DMS153 (cell line): ENCODE data around the gene MTUS2.

Source experiments
- DNase-seq: peaks from one replicate; lab custom pipeline; 2025; lab: John Stamatoyannopoulos, UW

MTUS2 gene

GRCh38 chr13:28859069-28859468 lies 38.9 kb downstream of the MTUS2 start:
- DNase-seq, result no peak

- DNase-seq, result no peak
Measured at GRCh38 chr13:28859717-28860116, 39.6 kb downstream of the MTUS2 start.

- DNase-seq, result no peak
Measured at GRCh38 chr13:28864544-28864943, 44.4 kb downstream of the MTUS2 start.

- no peak for DNase-seq
Measured at GRCh38 chr13:28865149-28865744, 45.1 kb downstream of the MTUS2 start.

GRCh38 chr13:28865951-28866350 lies 45.8 kb downstream of the MTUS2 start:
- no peak for DNase-seq

GRCh38 chr13:28866932-28867331 lies 46.8 kb downstream of the MTUS2 start:
- DNase-seq, result no peak

GRCh38 chr13:28867564-28867963 lies 47.4 kb downstream of the MTUS2 start:
- DNase-seq, result no peak

GRCh38 chr13:28872427-28873176 lies 52.5 kb downstream of the MTUS2 start:
- no peak for DNase-seq

GRCh38 chr13:28875846-28876615 lies 55.9 kb downstream of the MTUS2 start:
- DNase-seq, result no peak

- DNase-seq, result no peak
Measured at GRCh38 chr13:28877408-28877807, 57.3 kb downstream of the MTUS2 start.

GRCh38 chr13:28885181-28885580 lies 65.0 kb downstream of the MTUS2 start:
- no peak for DNase-seq

GRCh38 chr13:28889086-28889732 lies 69.1 kb downstream of the MTUS2 start:
- DNase-seq, result no peak

GRCh38 chr13:28890712-28891111 lies 70.6 kb downstream of the MTUS2 start:
- DNase-seq, result no peak

- DNase-seq, result no peak
Measured at GRCh38 chr13:28918030-28918429, 97.9 kb downstream of the MTUS2 start.

- no peak for DNase-seq
Measured at GRCh38 chr13:28922341-28922740, 102.2 kb downstream of the MTUS2 start.

GRCh38 chr13:28935104-28935503 lies 115.0 kb downstream of the MTUS2 start:
- DNase-seq, result no peak

- DNase-seq, result no peak
Measured at GRCh38 chr13:28942906-28943305, 122.8 kb downstream of the MTUS2 start.

GRCh38 chr13:28953714-28954418 lies 133.7 kb downstream of the MTUS2 start:
- no peak for DNase-seq

- DNase-seq, result no peak
Measured at GRCh38 chr13:28954419-28954725, 134.2 kb downstream of the MTUS2 start.

- DNase-seq, result no peak
Measured at GRCh38 chr13:28954810-28955209, 134.7 kb downstream of the MTUS2 start.

- DNase-seq, result no peak
Measured at GRCh38 chr13:28955264-28955966, 135.3 kb downstream of the MTUS2 start.
